ENCODE data around the gene EBPL. TPM values are rescaled to one million over a fixed set of nuclear protein-coding genes. Genes with fewer than 3 reads are reported as not detected.

The EBPL gene
- total RNA-seq, 4 donors from 2014 or later, result 3.8 to 11.0 (median 8.8) TPM

- H3K4me3 ChIP-seq, result no peak overlapping the region
- peaks cover 0 to 9% of the 10 kb centered on the region in 2 donors for H3K4me1 ChIP-seq
- in situ Hi-C loops (cut with MboI; ENCODE audit: low sequenced_read_pairs in 4 of 4) (no loop called here), intact Hi-C loops (cut with DNase I; ENCODE audit: low total_unique reads) (no loop called here)
- H3K9me3 ChIP-seq, result no peaks in the 10 kb centered on the region
- ATAC-seq (no peak), DNase-seq (no peak)
- TF ChIP-seq POLR2A (IDR thresholded peaks at IDR 0.05), result no peak
- TF ChIP-seq CTCF (IDR thresholded peaks at IDR 0.05 in 4 of 5, conservative IDR thresholded peaks at IDR 0.05 in 1 of 5), result no peak
- no peaks in the 10 kb centered on the region for H3K36me3 ChIP-seq
- no peak overlapping the region for H3K27ac ChIP-seq
- no peaks in the 10 kb centered on the region for H3K27me3 ChIP-seq
Observed at GRCh38 chr13:49632156-49632555, 59.1 kb downstream of the EBPL start.

GRCh38 chr13:49630580-49630979 lies 60.7 kb downstream of the EBPL start:
- H3K36me3 ChIP-seq, result no peaks in the 10 kb centered on the region
- no peak for TF ChIP-seq CTCF (IDR thresholded peaks at IDR 0.05 in 4 of 5, conservative IDR thresholded peaks at IDR 0.05 in 1 of 5)
- TF ChIP-seq POLR2A (IDR thresholded peaks at IDR 0.05), result no peak
- no peak overlapping the region for H3K4me3 ChIP-seq
- DNase-seq (no peak), ATAC-seq (no peak)
- no peaks in the 10 kb centered on the region for H3K27me3 ChIP-seq
- peaks cover 0 to 9% of the 10 kb centered on the region in 2 donors for H3K4me1 ChIP-seq
- in situ Hi-C loops (cut with MboI; ENCODE audit: low sequenced_read_pairs in 4 of 4), result no loop called here
- H3K9me3 ChIP-seq, result no peaks in the 10 kb centered on the region
- intact Hi-C loops (cut with DNase I; ENCODE audit: low total_unique reads), result no loop called here
- H3K27ac ChIP-seq, result no peak overlapping the region

- DNase-seq (no peak), ATAC-seq (no peak)
- intact Hi-C loops (cut with DNase I; ENCODE audit: low total_unique reads), result no loop called here
- no peak overlapping the region for H3K27ac ChIP-seq
- in situ Hi-C loops (cut with MboI; ENCODE audit: low sequenced_read_pairs in 4 of 4), result no loop called here
- no peaks in the 10 kb centered on the region for H3K27me3 ChIP-seq
- H3K4me1 ChIP-seq, result peaks cover 0 to 9% of the 10 kb centered on the region in 2 donors
- TF ChIP-seq CTCF (IDR thresholded peaks at IDR 0.05 in 4 of 5, conservative IDR thresholded peaks at IDR 0.05 in 1 of 5) (no peak), POLR2A (IDR thresholded peaks at IDR 0.05) (no peak)
- H3K9me3 ChIP-seq, result no peaks in the 10 kb centered on the region
- no peak overlapping the region for H3K4me3 ChIP-seq
- H3K36me3 ChIP-seq, result no peaks in the 10 kb centered on the region
Observed at GRCh38 chr13:49629947-49630346, 61.3 kb downstream of the EBPL start.

- H3K27ac ChIP-seq, result no peak overlapping the region
- ATAC-seq, result peak in 1 of 2 donors; percentile 27
- no peaks in the 10 kb centered on the region for H3K9me3 ChIP-seq
- H3K36me3 ChIP-seq, result no peaks in the 10 kb centered on the region
- H3K4me1 ChIP-seq, result peaks cover 0 to 9% of the 10 kb centered on the region in 2 donors
- H3K27me3 ChIP-seq, result no peaks in the 10 kb centered on the region
- H3K4me3 ChIP-seq, result peak overlapping the region in 1 of 4 donors; percentile 27
- no peak for TF ChIP-seq CTCF (IDR thresholded peaks at IDR 0.05 in 4 of 5, conservative IDR thresholded peaks at IDR 0.05 in 1 of 5)
- no peak for TF ChIP-seq POLR2A (IDR thresholded peaks at IDR 0.05)
- in situ Hi-C loops (cut with MboI; ENCODE audit: low sequenced_read_pairs in 4 of 4), result no loop called here
- intact Hi-C loops (cut with DNase I; ENCODE audit: low total_unique reads), result no loop called here
- DNase-seq, result no peak
Observed at GRCh38 chr13:49629196-49629938, 61.9 kb downstream of the EBPL start.
